ENCODE data around the gene IGFBP4.

GRCh38 chr17:40482722-40483121 lies 39.5 kb downstream of the IGFBP4 start:
- TF ChIP-seq CTCF (IDR thresholded peaks at IDR 0.05): no peak
- no peak for TF ChIP-seq ZFX (IDR thresholded peaks at IDR 0.05; ENCODE audit: borderline replicate concordance)
